Skeletal muscle satellite cell (primary cell): Measurements from ENCODE around the gene PAF1.

ENCODE experiments used
- H3K27me3 ChIP-seq: 2 replicates; pipeline ENCODE4 v1.7.0; 2013; ENCODE audit warnings: low read length; ENCODE audit not compliant: control insufficient read depth, insufficient read depth
- H3K36me3 ChIP-seq: 2 replicates; pipeline ENCODE4 v1.7.0; 2013; ENCODE audit warnings: mild to moderate bottlenecking, control low read depth, low read length; ENCODE audit not compliant: insufficient read depth
- H3K4me1 ChIP-seq: 2 replicates; pipeline ENCODE4 v1.7.0; 2013; ENCODE audit warnings: low read length; ENCODE audit not compliant: control insufficient read depth, insufficient read depth
- H3K4me2 ChIP-seq: 2 replicates; pipeline ENCODE4 v1.7.0; 2013; ENCODE audit warnings: mild to moderate bottlenecking, low read length
- H3K4me3 ChIP-seq: 2 replicates; pipeline ENCODE4 v1.7.0; 2013; ENCODE audit warnings: low read length
- H3K9ac ChIP-seq: 2 replicates; pipeline ENCODE4 v1.7.0; 2013; ENCODE audit warnings: mild to moderate bottlenecking, low read depth, low read length, moderate library complexity
- H3K9me3 ChIP-seq: replicated peaks from 2 replicates; pipeline ENCODE4 v1.7.0; 2013; ENCODE audit warnings: mild to moderate bottlenecking, control low read depth, low read length

PAF1 gene

DNA sequence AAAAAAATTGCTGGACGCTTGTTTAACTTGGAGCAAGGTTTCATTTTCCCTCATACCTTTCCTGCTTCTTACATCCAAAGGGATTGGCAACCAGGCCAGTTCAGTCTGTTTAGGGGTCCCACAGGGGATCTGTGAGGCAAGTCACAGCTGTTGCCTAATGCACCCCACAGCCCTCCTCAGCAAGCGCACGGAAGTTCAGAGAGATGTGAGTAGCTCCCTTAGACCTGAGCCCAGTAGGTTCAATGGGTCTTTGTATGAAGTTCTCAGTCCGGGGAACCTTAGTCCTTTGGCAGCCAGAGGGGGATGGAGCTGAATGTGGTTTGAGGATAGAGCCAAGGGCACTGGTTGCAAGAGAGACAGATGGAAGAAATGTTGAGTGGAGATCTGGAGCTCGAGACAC is 35.7 kb downstream of the PAF1 start:
- no peak overlapping the region for H3K4me3 ChIP-seq

DNA sequence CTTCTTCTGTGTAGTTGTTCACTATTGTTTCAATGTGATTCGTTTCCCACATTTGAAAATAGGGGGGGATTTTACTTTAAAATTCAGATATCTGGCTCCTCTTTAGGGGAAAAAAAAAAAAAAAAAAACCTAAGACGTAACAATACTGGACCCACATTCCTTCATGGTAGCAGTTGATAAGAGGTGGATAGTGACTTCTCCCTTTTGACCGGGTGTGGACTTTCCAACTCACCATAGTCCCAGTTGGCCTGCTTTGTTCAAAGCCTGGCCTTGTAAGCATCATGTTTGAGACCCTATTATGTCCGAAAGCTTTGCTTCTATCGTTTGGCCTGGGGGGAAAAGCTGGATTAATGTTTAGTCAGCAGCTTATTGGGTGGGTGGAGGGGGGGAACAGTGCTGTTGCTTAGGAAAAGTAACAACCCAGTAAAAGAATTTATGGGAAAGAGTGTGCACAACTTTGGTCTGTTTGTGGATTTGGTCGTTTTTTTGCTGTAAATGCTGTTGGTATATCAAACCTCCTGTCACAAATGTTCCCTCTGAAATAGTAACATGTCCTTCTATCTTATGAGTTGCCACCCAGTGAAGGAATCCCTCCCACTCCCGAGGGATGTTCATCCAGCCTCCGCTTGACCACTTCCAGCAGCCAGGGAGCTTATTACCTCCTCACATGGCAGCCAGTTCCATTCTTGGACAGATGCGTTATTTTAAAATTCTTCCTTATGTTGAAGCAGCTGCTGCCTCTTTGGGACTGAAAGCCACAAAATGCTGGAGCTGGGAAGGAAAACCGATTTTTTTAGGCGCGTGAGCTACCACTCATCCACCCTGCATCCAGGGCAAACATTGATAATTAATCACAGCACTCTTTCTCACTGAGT is 38.3 kb downstream of the PAF1 start:
- Histone ChIP-seq H3K4me3 (no peak overlapping the region), H3K36me3 (peaks cover 56% of the 10 kb centered on the region), H3K27me3 (no peaks in the 10 kb centered on the region), H3K4me1 (peaks cover 30% of the 10 kb centered on the region), H3K4me2 (no peak overlapping the region), H3K9me3 (no peaks in the 10 kb centered on the region), H3K9ac (peak overlapping the region; percentile 60)

More for the DNA sequence above, 35.7 kb downstream of the PAF1 start:
- no peak overlapping the region for H3K9ac ChIP-seq
- H3K4me2 ChIP-seq = no peak overlapping the region
- H3K9me3 ChIP-seq = no peaks in the 10 kb centered on the region
- H3K36me3 ChIP-seq = peaks cover 64% of the 10 kb centered on the region
- peaks cover 23% of the 10 kb centered on the region for H3K4me1 ChIP-seq
- no peaks in the 10 kb centered on the region for H3K27me3 ChIP-seq

- no peak overlapping the region for H3K9ac ChIP-seq
- no peaks in the 10 kb centered on the region for H3K27me3 ChIP-seq
- no peak overlapping the region for H3K4me2 ChIP-seq
- H3K4me3 ChIP-seq = no peak overlapping the region
- H3K4me1 ChIP-seq = peaks cover 37% of the 10 kb centered on the region
- H3K9me3 ChIP-seq = no peaks in the 10 kb centered on the region
- H3K36me3 ChIP-seq = peaks cover 46% of the 10 kb centered on the region
Measured at GRCh38 chr19:39351537-39352064, 39.3 kb downstream of the PAF1 start.

GRCh38 chr19:39350156-39350555 is 40.8 kb downstream of the PAF1 start:
- no peak overlapping the region for H3K4me3 ChIP-seq
- H3K9ac ChIP-seq = no peak overlapping the region
- H3K36me3 ChIP-seq = peaks cover 41% of the 10 kb centered on the region
- H3K4me1 ChIP-seq = peaks cover 37% of the 10 kb centered on the region
- H3K4me2 ChIP-seq = no peak overlapping the region
- H3K9me3 ChIP-seq = no peaks in the 10 kb centered on the region
- no peaks in the 10 kb centered on the region for H3K27me3 ChIP-seq

DNA sequence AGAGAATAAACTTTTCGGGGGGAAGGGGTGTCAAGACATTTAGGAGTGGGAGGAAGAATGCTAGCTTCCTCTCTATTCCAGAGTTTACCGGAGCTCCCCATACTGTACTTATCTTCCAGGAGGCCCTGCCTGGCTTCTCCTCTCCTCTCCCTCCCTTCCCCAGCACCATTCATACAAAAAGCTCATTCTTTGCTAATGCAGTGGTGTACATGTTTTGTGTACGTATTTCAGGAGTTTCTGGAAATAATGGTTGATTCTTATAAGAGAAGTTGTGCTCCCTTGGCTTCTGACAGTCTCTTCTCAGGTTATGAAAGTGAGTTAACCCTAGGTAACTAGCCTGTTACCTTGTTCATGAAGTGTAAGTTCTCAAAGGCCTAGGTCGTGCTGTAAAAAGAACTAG is 41.6 kb downstream of the PAF1 start:
- H3K4me1 ChIP-seq = peaks cover 37% of the 10 kb centered on the region
- no peak overlapping the region for H3K9ac ChIP-seq
- H3K36me3 ChIP-seq = peaks cover 43% of the 10 kb centered on the region
- no peak overlapping the region for H3K4me3 ChIP-seq
- H3K9me3 ChIP-seq = no peaks in the 10 kb centered on the region
- H3K27me3 ChIP-seq = no peaks in the 10 kb centered on the region
- H3K4me2 ChIP-seq = no peak overlapping the region

GRCh38 chr19:39347332-39348164 is 43.4 kb downstream of the PAF1 start:
- H3K4me3 ChIP-seq = peak overlapping the region; percentile 1
- peaks cover 36% of the 10 kb centered on the region for H3K4me1 ChIP-seq
- H3K9me3 ChIP-seq = no peaks in the 10 kb centered on the region
- H3K27me3 ChIP-seq = no peaks in the 10 kb centered on the region
- peaks cover 37% of the 10 kb centered on the region for H3K36me3 ChIP-seq
- H3K9ac ChIP-seq = no peak overlapping the region
- peak overlapping the region; percentile 23 for H3K4me2 ChIP-seq

DNA sequence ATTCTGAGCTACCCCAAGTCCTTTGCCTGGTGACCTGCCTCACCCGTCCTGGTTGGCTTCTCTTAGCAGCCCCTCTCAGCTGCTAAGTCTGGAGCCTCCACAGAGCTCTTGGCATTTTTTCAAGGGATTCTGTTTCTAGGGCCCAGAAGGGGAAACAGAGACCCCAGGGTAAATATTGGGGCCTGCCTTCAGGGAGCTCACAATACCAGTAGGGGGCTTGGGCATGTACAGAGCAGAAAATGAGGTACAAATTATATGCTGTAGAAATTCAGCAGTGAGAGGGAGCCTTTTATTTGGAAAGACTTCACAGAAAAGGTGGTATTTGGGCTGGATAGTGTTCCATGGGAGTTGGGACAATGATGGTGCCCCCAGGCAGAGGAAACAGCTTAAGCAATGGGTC is 45.0 kb downstream of the PAF1 start:
- Histone ChIP-seq H3K4me2 (no peak overlapping the region), H3K9me3 (no peaks in the 10 kb centered on the region), H3K9ac (no peak overlapping the region), H3K27me3 (no peaks in the 10 kb centered on the region), H3K4me1 (peaks cover 23% of the 10 kb centered on the region), H3K4me3 (no peak overlapping the region), H3K36me3 (peaks cover 28% of the 10 kb centered on the region)

GRCh38 chr19:39342647-39343305 is 48.1 kb downstream of the PAF1 start:
- Histone ChIP-seq H3K9me3 (no peaks in the 10 kb centered on the region), H3K9ac (peak overlapping the region; percentile 94), H3K4me1 (peaks cover 22% of the 10 kb centered on the region)

DNA sequence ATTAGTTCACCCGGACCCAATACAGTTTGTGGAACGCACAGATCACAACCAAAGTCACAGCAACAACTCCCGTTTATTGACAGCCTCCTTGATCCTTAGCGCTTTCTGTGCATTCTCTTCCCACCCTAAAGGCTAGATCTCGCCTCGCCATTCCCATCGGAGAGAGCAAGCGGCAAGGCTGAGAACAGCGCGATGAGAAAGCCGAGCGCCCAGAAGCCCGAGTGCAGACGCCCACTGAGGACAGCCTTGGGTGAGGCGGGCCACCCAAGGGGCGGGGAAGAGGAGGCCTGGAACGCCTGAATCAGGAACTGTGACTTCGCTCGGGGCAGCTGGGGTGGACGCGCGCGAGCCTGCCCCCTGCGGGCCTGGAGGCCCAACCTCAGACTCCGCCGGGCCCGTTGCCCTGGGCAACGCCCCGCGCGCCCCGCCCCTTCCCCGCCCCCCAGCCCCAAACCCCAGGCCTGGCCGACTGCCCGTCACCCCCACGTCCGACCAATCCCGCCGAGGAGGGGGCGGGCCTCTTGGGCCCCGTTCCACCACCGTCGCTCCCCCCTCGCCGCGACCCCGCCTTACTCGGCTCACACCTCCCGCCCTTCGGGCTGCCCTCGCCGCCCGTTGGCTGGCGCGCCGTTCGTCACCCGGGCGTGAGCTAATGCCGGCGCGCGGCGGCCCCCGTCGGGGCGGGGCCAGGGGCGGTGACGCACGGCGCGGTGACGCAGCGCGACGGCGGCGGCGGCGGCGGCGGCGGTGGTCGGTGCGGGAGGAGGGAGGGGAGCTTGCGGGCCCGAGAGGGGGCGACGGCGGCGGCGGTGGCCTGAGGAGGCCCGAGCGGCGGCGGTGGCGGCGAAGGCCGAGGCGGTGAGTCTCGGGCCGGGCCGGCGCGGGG is 48.9 kb downstream of the PAF1 start, which contains the start of gene SAMD4B:
Gene SAMD4B (plus strand): TSS at position 703 of the 886 bp plus-strand sequence. CDS start 14,473 bp downstream, outside the sequence.
- peaks cover 16% of the 10 kb centered on the region for H3K36me3 ChIP-seq
- H3K9me3 ChIP-seq = no peaks in the 10 kb centered on the region
- H3K4me2 ChIP-seq = peak within 1 kb of the TSS; percentile 94
- peaks cover 14% of the 10 kb centered on the region for H3K4me1 ChIP-seq
- peak within 1 kb of the TSS; percentile 91 for H3K4me3 ChIP-seq
- H3K27me3 ChIP-seq = no peaks in the 10 kb centered on the region
- H3K9ac ChIP-seq = peak within 1 kb of the TSS; percentile 94

More at GRCh38 chr19:39342647-39343305, 48.1 kb downstream of the PAF1 start:
- Histone ChIP-seq H3K27me3 (no peaks in the 10 kb centered on the region), H3K4me3 (peak overlapping the region; percentile 84), H3K36me3 (peaks cover 16% of the 10 kb centered on the region), H3K4me2 (peak overlapping the region; percentile 94)

DNA sequence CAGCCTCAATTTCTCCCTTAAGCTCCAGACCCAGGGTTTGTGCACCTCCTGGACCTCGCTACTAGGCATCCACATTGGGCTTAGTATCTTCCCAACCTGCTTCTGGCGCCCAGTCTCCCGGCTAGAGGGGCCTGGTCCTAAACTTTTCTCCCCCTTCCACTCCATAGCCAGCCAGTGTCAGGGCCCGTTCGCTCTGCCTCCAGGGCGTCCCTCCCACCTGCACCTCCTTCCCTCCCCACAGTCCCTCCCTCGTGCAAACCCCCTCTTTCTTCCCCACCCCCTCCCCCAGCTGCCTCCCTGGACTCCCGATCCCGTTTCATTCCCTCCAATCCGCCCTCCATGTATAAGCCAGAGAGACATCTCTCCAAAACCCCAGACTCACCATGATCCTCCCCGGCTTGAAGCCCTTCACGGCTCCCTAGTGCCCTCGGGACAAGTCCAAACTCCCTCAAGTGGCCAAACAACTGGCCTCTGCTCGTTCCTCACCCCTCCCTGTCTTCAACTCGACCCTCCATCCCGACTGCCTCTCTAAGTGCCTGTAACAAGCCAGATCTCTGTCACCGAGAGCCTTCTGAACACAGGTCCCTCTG is 49.7 kb downstream of the PAF1 start:
- H3K9me3 ChIP-seq = no peaks in the 10 kb centered on the region
- peak overlapping the region; percentile 87 for H3K9ac ChIP-seq
- H3K4me3 ChIP-seq = peak overlapping the region; percentile 91
- H3K4me1 ChIP-seq = peaks cover 13% of the 10 kb centered on the region
- peak overlapping the region; percentile 89 for H3K4me2 ChIP-seq
- H3K36me3 ChIP-seq = peaks cover 12% of the 10 kb centered on the region
- no peaks in the 10 kb centered on the region for H3K27me3 ChIP-seq
